WTC11 (cell line): ENCODE measurements around the gene ULK4. TPM values are rescaled to one million over a fixed set of nuclear protein-coding genes. Genes with fewer than 3 reads are reported as not detected.
A peak's percentile ranks its signal among the peaks of the same experiment; 100 is the strongest.

Source experiments
- ATAC-seq: fragments of 200-7000 bp; cut with Tn5 transposase; 2 replicates; pipeline ENCODE4 v1.10.0; 2021; ENCODE audit warnings: mild to moderate bottlenecking, moderate library complexity
- CTCF ChIA-PET: fragments of 300-600 bp; sonication (Branson Sonifier 250); formaldehyde crosslinking; loops from one replicate; lab custom pipeline; 2021; ENCODE audit warnings: antibody characterized with exemption; lab: Charles Lee
- POLR2A ChIA-PET: fragments of 350-600 bp; sonication (Branson Sonifier 250); formaldehyde crosslinking; loops from one replicate; lab custom pipeline; 2021; ENCODE audit warnings: antibody characterized with exemption; lab: Charles Lee
- DNase-seq: peaks from one replicate; pipeline ENCODE4 v3.0.0; 2021; ENCODE audit warnings: low spot score
- H3K27ac Mint-ChIP-seq: 2 replicates; pipeline ENCODE4 v1.8.0; 2021; ENCODE audit warnings: mixed read lengths
- H3K27me3 Mint-ChIP-seq: 2 replicates; pipeline ENCODE4 v1.8.0; 2021; ENCODE audit warnings: low read depth, mild to moderate bottlenecking, moderate library complexity, mixed read lengths
- H3K36me3 Mint-ChIP-seq: 2 replicates; pipeline ENCODE4 v1.8.0; 2021; ENCODE audit warnings: mixed read lengths
- H3K4me1 Mint-ChIP-seq: 2 replicates; pipeline ENCODE4 v1.8.0; 2022; ENCODE audit warnings: mixed read lengths
- H3K4me3 Mint-ChIP-seq: 2 replicates; pipeline ENCODE4 v1.8.0; 2021; ENCODE audit warnings: mild to moderate bottlenecking, moderate library complexity, mixed read lengths
- H3K9me3 Mint-ChIP-seq: 2 replicates; pipeline ENCODE4 v1.8.0; 2021; ENCODE audit warnings: mixed read lengths
- ATF1 ChIP-seq: sonication (generic); formaldehyde crosslinking; IDR thresholded peaks from 2 replicates; pipeline ENCODE4 v1.8.1; 2023; ENCODE audit warnings: mild to moderate bottlenecking, moderate library complexity, missing genetic modification reagents
- CBFB ChIP-seq: sonication (generic); formaldehyde crosslinking; IDR thresholded peaks from 2 replicates; pipeline ENCODE4 v1.8.1; 2022; ENCODE audit warnings: mild to moderate bottlenecking, low read depth, missing genetic modification reagents
- ETV6 ChIP-seq: sonication (generic); formaldehyde crosslinking; IDR thresholded peaks from 2 replicates; pipeline ENCODE4 v1.8.1; 2022; ENCODE audit warnings: mild to moderate bottlenecking, missing genetic modification reagents
- FOXJ3 ChIP-seq: sonication (generic); formaldehyde crosslinking; IDR thresholded peaks from 2 replicates; pipeline ENCODE4 v1.9.0; 2021; ENCODE audit warnings: missing genetic modification reagents, mild to moderate bottlenecking, borderline replicate concordance
- GABPB1 ChIP-seq: sonication (generic); formaldehyde crosslinking; IDR thresholded peaks from 2 replicates; pipeline ENCODE4 v1.8.1; 2023; ENCODE audit warnings: mild to moderate bottlenecking, missing genetic modification reagents
- NFATC4 ChIP-seq: fragments of 250-450 bp; sonication (Bioruptor Pico); IDR thresholded peaks from 2 replicates; pipeline ENCODE4 v1.9.0; 2021; ENCODE audit warnings: mild to moderate bottlenecking
- NFYB ChIP-seq: sonication (generic); formaldehyde crosslinking; conservative IDR thresholded peaks from 2 replicates; pipeline ENCODE4 v1.8.0; 2022; ENCODE audit warnings: low read depth, missing genetic modification reagents
- SP1 ChIP-seq: sonication (generic); formaldehyde crosslinking; conservative IDR thresholded peaks from 2 replicates; pipeline ENCODE4 v1.8.1; 2022; ENCODE audit warnings: missing genetic modification reagents
- ZNF232 ChIP-seq: sonication (generic); formaldehyde crosslinking; IDR thresholded peaks from 2 replicates; pipeline ENCODE4 v1.8.0; 2022; ENCODE audit warnings: mild to moderate bottlenecking, missing genetic modification reagents
- total RNA-seq: library from RNA; stranded (reverse); gene quantifications from 3 replicates; pipeline ENCODE4 v1.2.3, GENCODE V29; 2021
- TF ChIP-seq, protein P1 (sequence below): fragments of 250-450 bp; sonication (Bioruptor Pico); IDR thresholded peaks from 2 replicates; pipeline ENCODE4 v1.9.0; 2021; ENCODE audit warnings: mild to moderate bottlenecking
- TF ChIP-seq, protein P2 (sequence below): fragments of 250-450 bp; sonication (Bioruptor Pico); IDR thresholded peaks from 2 replicates; pipeline ENCODE4 v1.9.0; 2021; ENCODE audit warnings: mild to moderate bottlenecking
- TF ChIP-seq, protein P3 (sequence below): sonication (generic); formaldehyde crosslinking; IDR thresholded peaks from 2 replicates; pipeline ENCODE4 v1.8.1; 2023; ENCODE audit warnings: mild to moderate bottlenecking, missing genetic modification reagents, moderate library complexity
- TF ChIP-seq, protein P4 (sequence below): fragments of 250-450 bp; sonication (Bioruptor Pico); IDR thresholded peaks from 2 replicates; pipeline ENCODE4 v2.1.2; 2022; ENCODE audit warnings: mild to moderate bottlenecking, moderate library complexity
- TF ChIP-seq, protein P5 (sequence below): sonication (generic); formaldehyde crosslinking; IDR thresholded peaks from 2 replicates; pipeline ENCODE4 v1.8.1; 2023; ENCODE audit warnings: mild to moderate bottlenecking, moderate library complexity, missing genetic modification reagents
- TF ChIP-seq, protein P6 (sequence below): fragments of 250-450 bp; sonication (Bioruptor Pico); IDR thresholded peaks from 2 replicates; pipeline ENCODE4 v1.9.0; 2021; ENCODE audit warnings: moderate library complexity, mild to moderate bottlenecking, inconsistent platforms, borderline replicate concordance
- TF ChIP-seq, protein P7 (sequence below): sonication (generic); formaldehyde crosslinking; IDR thresholded peaks from 2 replicates; pipeline ENCODE4 v1.8.0; 2022; ENCODE audit warnings: missing genetic modification reagents
- TF ChIP-seq, protein P8 (sequence below): fragments of 250-450 bp; sonication (Bioruptor Pico); IDR thresholded peaks from 2 replicates; pipeline ENCODE4 v1.9.0; 2021; ENCODE audit warnings: mild to moderate bottlenecking, borderline replicate concordance

Gene ULK4
- total RNA-seq, 1 experiment from 2014 or later: 9.2 TPM

DNA sequence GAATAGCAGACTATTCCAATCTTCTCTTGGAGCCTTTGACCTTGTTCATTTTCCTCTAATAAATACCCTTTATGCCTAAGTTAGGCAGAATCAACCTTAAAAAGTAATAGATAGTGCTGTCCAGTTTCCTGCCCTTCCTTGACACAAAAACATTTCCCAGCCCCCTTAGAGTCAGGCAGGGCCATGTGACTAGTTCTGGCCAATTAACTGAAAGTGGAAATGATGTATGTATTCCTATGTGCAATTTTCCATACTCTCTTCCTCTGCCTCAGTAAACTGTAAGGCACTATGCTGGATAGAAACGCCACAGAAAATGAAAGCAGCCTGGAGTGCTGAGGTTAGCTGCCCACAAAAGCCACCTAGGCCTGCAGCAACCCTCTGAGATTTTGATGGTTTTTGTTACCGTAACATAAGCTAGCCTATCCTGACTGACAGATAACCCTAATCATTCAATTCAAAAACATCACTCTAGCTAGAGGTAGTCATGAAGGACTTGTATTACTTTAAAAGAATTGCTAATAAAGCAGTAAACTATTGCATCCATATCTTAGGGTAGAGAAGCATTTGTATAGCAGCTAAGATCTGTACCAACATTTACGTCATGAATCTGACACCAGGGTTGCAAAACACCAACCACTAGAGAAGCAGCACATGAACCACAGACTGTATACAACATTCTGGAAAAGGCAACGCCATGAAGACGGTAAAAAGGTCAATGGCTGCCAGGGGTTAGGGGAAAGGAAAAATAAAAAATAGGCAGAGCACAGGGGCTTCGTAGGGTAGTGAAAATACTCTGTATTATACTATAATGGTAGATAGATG lies 112.9 kb downstream of the ULK4 start:
- Mint-ChIP-seq H3K9me3 (0 out of 2 replicates have a peak, but pooled peaks cover 4% of the 10 kb centered on the region), H3K27me3 (no peaks in the 10 kb centered on the region), H3K4me1 (peaks cover 10% of the 10 kb centered on the region), H3K4me3 (no peak overlapping the region), H3K36me3 (no peaks in the 10 kb centered on the region), H3K27ac (no peak overlapping the region)
- DNase-seq (no peak), ATAC-seq (no peak)
- CTCF ChIA-PET: no interaction called here
- POLR2A ChIA-PET: no interaction called here
- TF ChIP-seq GABPB1 (CRISPR knock-in tag) (no peak), NFYB (CRISPR knock-in tag) (peak; percentile 33; the same call in 1 of the 2 replicates)

DNA sequence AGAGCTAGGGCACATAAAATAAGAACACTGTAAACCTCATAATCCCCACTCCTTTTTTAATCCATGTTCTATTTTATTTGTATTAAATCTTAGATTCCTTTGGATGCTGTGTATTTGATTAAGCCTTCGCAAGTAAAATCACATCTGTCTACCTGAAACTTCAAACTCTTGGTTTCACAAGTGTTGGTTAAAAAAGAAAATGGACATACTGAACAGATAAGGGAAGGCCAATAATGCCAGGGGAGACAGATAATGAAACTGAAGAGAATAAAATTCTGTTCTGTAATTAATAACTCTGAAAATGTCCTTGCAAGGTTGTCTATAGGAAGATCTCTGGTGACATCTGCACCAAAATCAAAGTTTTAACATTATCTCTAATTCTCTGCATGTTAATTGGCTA lies 114.2 kb downstream of the ULK4 start:
- peaks cover under 1% of the 10 kb centered on the region; the same call in 1 of the 2 replicates for H3K27me3 Mint-ChIP-seq
- peaks cover 4% of the 10 kb centered on the region for H3K4me1 Mint-ChIP-seq
- no peak overlapping the region for H3K4me3 Mint-ChIP-seq
- POLR2A ChIA-PET: no interaction called here
- H3K36me3 Mint-ChIP-seq: peaks cover 11% of the 10 kb centered on the region
- H3K9me3 Mint-ChIP-seq: peaks cover 15% of the 10 kb centered on the region
- CTCF ChIA-PET: no interaction called here
- H3K27ac Mint-ChIP-seq: no peak overlapping the region
- no peak for DNase-seq
- no peak for ATAC-seq
- TF ChIP-seq, protein P1, sequence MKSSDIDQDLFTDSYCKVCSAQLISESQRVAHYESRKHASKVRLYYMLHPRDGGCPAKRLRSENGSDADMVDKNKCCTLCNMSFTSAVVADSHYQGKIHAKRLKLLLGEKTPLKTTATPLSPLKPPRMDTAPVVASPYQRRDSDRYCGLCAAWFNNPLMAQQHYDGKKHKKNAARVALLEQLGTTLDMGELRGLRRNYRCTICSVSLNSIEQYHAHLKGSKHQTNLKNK (CRISPR knock-in tag): no peak
- TF ChIP-seq SP1 (CRISPR knock-in tag) (no peak), NFATC4 (CRISPR knock-in tag) (no peak), ETV6 (CRISPR knock-in tag) (no peak), CBFB (CRISPR knock-in tag) (no peak), ZNF232 (CRISPR knock-in tag) (no peak), FOXJ3 (CRISPR knock-in tag) (no peak), ATF1 (CRISPR knock-in tag) (no peak)
- TF ChIP-seq, protein P2, sequence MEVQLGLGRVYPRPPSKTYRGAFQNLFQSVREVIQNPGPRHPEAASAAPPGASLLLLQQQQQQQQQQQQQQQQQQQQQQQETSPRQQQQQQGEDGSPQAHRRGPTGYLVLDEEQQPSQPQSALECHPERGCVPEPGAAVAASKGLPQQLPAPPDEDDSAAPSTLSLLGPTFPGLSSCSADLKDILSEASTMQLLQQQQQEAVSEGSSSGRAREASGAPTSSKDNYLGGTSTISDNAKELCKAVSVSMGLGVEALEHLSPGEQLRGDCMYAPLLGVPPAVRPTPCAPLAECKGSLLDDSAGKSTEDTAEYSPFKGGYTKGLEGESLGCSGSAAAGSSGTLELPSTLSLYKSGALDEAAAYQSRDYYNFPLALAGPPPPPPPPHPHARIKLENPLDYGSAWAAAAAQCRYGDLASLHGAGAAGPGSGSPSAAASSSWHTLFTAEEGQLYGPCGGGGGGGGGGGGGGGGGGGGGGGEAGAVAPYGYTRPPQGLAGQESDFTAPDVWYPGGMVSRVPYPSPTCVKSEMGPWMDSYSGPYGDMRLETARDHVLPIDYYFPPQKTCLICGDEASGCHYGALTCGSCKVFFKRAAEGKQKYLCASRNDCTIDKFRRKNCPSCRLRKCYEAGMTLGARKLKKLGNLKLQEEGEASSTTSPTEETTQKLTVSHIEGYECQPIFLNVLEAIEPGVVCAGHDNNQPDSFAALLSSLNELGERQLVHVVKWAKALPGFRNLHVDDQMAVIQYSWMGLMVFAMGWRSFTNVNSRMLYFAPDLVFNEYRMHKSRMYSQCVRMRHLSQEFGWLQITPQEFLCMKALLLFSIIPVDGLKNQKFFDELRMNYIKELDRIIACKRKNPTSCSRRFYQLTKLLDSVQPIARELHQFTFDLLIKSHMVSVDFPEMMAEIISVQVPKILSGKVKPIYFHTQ (CRISPR knock-in tag): no peak
- TF ChIP-seq, protein P3, sequence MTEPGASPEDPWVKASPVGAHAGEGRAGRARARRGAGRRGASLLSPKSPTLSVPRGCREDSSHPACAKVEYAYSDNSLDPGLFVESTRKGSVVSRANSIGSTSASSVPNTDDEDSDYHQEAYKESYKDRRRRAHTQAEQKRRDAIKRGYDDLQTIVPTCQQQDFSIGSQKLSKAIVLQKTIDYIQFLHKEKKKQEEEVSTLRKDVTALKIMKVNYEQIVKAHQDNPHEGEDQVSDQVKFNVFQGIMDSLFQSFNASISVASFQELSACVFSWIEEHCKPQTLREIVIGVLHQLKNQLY (CRISPR knock-in tag): no peak
- TF ChIP-seq, protein P4, sequence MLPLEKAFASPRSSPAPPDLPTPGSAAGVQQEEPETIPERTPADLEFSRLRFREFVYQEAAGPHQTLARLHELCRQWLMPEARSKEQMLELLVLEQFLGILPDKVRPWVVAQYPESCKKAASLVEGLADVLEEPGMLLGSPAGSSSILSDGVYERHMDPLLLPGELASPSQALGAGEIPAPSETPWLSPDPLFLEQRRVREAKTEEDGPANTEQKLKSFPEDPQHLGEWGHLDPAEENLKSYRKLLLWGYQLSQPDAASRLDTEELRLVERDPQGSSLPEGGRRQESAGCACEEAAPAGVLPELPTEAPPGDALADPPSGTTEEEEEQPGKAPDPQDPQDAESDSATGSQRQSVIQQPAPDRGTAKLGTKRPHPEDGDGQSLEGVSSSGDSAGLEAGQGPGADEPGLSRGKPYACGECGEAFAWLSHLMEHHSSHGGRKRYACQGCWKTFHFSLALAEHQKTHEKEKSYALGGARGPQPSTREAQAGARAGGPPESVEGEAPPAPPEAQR (CRISPR knock-in tag): no peak
- TF ChIP-seq, protein P5, sequence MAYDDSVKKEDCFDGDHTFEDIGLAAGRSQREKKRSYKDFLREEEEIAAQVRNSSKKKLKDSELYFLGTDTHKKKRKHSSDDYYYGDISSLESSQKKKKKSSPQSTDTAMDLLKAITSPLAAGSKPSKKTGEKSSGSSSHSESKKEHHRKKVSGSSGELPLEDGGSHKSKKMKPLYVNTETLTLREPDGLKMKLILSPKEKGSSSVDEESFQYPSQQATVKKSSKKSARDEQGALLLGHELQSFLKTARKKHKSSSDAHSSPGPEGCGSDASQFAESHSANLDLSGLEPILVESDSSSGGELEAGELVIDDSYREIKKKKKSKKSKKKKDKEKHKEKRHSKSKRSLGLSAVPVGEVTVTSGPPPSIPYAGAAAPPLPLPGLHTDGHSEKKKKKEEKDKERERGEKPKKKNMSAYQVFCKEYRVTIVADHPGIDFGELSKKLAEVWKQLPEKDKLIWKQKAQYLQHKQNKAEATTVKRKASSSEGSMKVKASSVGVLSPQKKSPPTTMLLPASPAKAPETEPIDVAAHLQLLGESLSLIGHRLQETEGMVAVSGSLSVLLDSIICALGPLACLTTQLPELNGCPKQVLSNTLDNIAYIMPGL: no peak
- TF ChIP-seq, protein P6, sequence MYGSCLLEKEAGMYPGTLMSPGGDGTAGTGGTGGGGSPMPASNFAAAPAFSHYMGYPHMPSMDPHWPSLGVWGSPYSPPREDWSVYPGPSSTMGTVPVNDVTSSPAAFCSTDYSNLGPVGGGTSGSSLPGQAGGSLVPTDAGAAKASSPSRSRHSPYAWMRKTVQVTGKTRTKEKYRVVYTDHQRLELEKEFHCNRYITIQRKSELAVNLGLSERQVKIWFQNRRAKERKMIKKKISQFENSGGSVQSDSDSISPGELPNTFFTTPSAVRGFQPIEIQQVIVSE (CRISPR knock-in tag): no peak
- TF ChIP-seq, protein P7, sequence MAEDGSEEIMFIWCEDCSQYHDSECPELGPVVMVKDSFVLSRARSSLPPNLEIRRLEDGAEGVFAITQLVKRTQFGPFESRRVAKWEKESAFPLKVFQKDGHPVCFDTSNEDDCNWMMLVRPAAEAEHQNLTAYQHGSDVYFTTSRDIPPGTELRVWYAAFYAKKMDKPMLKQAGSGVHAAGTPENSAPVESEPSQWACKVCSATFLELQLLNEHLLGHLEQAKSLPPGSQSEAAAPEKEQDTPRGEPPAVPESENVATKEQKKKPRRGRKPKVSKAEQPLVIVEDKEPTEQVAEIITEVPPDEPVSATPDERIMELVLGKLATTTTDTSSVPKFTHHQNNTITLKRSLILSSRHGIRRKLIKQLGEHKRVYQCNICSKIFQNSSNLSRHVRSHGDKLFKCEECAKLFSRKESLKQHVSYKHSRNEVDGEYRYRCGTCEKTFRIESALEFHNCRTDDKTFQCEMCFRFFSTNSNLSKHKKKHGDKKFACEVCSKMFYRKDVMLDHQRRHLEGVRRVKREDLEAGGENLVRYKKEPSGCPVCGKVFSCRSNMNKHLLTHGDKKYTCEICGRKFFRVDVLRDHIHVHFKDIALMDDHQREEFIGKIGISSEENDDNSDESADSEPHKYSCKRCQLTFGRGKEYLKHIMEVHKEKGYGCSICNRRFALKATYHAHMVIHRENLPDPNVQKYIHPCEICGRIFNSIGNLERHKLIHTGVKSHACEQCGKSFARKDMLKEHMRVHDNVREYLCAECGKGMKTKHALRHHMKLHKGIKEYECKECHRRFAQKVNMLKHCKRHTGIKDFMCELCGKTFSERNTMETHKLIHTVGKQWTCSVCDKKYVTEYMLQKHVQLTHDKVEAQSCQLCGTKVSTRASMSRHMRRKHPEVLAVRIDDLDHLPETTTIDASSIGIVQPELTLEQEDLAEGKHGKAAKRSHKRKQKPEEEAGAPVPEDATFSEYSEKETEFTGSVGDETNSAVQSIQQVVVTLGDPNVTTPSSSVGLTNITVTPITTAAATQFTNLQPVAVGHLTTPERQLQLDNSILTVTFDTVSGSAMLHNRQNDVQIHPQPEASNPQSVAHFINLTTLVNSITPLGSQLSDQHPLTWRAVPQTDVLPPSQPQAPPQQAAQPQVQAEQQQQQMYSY: no peak
- TF ChIP-seq, protein P8, sequence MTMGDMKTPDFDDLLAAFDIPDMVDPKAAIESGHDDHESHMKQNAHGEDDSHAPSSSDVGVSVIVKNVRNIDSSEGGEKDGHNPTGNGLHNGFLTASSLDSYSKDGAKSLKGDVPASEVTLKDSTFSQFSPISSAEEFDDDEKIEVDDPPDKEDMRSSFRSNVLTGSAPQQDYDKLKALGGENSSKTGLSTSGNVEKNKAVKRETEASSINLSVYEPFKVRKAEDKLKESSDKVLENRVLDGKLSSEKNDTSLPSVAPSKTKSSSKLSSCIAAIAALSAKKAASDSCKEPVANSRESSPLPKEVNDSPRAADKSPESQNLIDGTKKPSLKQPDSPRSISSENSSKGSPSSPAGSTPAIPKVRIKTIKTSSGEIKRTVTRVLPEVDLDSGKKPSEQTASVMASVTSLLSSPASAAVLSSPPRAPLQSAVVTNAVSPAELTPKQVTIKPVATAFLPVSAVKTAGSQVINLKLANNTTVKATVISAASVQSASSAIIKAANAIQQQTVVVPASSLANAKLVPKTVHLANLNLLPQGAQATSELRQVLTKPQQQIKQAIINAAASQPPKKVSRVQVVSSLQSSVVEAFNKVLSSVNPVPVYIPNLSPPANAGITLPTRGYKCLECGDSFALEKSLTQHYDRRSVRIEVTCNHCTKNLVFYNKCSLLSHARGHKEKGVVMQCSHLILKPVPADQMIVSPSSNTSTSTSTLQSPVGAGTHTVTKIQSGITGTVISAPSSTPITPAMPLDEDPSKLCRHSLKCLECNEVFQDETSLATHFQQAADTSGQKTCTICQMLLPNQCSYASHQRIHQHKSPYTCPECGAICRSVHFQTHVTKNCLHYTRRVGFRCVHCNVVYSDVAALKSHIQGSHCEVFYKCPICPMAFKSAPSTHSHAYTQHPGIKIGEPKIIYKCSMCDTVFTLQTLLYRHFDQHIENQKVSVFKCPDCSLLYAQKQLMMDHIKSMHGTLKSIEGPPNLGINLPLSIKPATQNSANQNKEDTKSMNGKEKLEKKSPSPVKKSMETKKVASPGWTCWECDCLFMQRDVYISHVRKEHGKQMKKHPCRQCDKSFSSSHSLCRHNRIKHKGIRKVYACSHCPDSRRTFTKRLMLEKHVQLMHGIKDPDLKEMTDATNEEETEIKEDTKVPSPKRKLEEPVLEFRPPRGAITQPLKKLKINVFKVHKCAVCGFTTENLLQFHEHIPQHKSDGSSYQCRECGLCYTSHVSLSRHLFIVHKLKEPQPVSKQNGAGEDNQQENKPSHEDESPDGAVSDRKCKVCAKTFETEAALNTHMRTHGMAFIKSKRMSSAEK (CRISPR knock-in tag): no peak
